IPS DF 6.9 (cell line): ENCODE results near the gene HLA-DOA.

Experiments used
- DNase-seq: peaks from one replicate; pipeline ENCODE4 v3.0.0-alpha.2; 2013; ENCODE audit warnings: low read depth, low spot score
- H3K27ac ChIP-seq: one replicate; pipeline ENCODE4 v1.5.1; 2013; ENCODE audit warnings: low read length, control low read depth
- H3K27me3 ChIP-seq: 2 replicates; pipeline ENCODE4 v1.6.1; 2013; ENCODE audit warnings: mild to moderate bottlenecking, low read length; ENCODE audit not compliant: control insufficient read depth, insufficient read depth
- H3K36me3 ChIP-seq: 2 replicates; pipeline ENCODE4 v1.6.1; 2013; ENCODE audit warnings: low read length; ENCODE audit not compliant: control insufficient read depth, insufficient read depth
- H3K4me1 ChIP-seq: 2 replicates; pipeline ENCODE4 v1.6.1; 2013; ENCODE audit warnings: low read length; ENCODE audit not compliant: control insufficient read depth, insufficient read depth
- H3K4me3 ChIP-seq: 2 replicates; pipeline ENCODE4 v1.5.1; 2013; ENCODE audit warnings: mild to moderate bottlenecking, low read length
- H3K9me3 ChIP-seq: 2 replicates; pipeline ENCODE4 v1.6.1; 2013; ENCODE audit warnings: low read length, inconsistent platforms; ENCODE audit not compliant: control insufficient read depth, insufficient read depth
- WGBS: extraction: QIAGEN DNeasy Blood & Tissue Kit; methylation state at CpG from one replicate; pipeline ENCODE4 v1.1.7; 2013; ENCODE audit warnings: mixed read lengths, missing lambda C conversion rate; ENCODE audit not compliant: insufficient read length, insufficient coverage; 5-methylcytosine and 5-hydroxymethylcytosine counted together

The HLA-DOA gene

GRCh38 chr6:33017018-33017417 is 7.6 kb upstream of the HLA-DOA start:
- Histone ChIP-seq H3K36me3 (no peaks in the 10 kb centered on the region), H3K27ac (no peak overlapping the region), H3K27me3 (no peaks in the 10 kb centered on the region), H3K9me3 (no peaks in the 10 kb centered on the region), H3K4me3 (no peak overlapping the region), H3K4me1 (peaks cover 1% of the 10 kb centered on the region)
- no peak for DNase-seq
- WGBS = no CpG with 5 or more reads among the region's 4 CpGs

- H3K4me3 ChIP-seq = no peak overlapping the region
- H3K36me3 ChIP-seq = no peaks in the 10 kb centered on the region
- WGBS = 100% methylated on average over 1 of the region's 11 CpGs
- H3K27me3 ChIP-seq = no peaks in the 10 kb centered on the region
- no peak for DNase-seq
- no peaks in the 10 kb centered on the region for H3K9me3 ChIP-seq
- H3K4me1 ChIP-seq = peaks cover 1% of the 10 kb centered on the region; the same call in 1 of the 2 replicates
- no peak overlapping the region for H3K27ac ChIP-seq
Observed at GRCh38 chr6:33015798-33016197, 6.4 kb upstream of the HLA-DOA start.

- no peaks in the 10 kb centered on the region for H3K9me3 ChIP-seq
- peaks cover 2% of the 10 kb centered on the region; the same call in 1 of the 2 replicates for H3K4me1 ChIP-seq
- no peaks in the 10 kb centered on the region for H3K36me3 ChIP-seq
- peak; percentile 68 for DNase-seq
- no CpG with 5 or more reads among the region's 6 CpGs for WGBS
- H3K4me3 ChIP-seq = no peak overlapping the region
- H3K27me3 ChIP-seq = no peaks in the 10 kb centered on the region
- no peak overlapping the region for H3K27ac ChIP-seq
Observed at GRCh38 chr6:33014841-33015634, 5.6 kb upstream of the HLA-DOA start.

- H3K27me3 ChIP-seq = no peaks in the 10 kb centered on the region
- H3K4me3 ChIP-seq = no peak overlapping the region
- no peak overlapping the region for H3K27ac ChIP-seq
- no peaks in the 10 kb centered on the region for H3K9me3 ChIP-seq
- WGBS = no CpG with 5 or more reads among the region's 4 CpGs
- DNase-seq = no peak
- peaks cover 1% of the 10 kb centered on the region; the same call in 1 of the 2 replicates for H3K4me1 ChIP-seq
- no peaks in the 10 kb centered on the region for H3K36me3 ChIP-seq
Observed at GRCh38 chr6:33013608-33014007, 4.2 kb upstream of the HLA-DOA start.

GRCh38 chr6:33010356-33010755 is 965 bp upstream of the HLA-DOA start:
- Histone ChIP-seq H3K9me3 (no peaks in the 10 kb centered on the region), H3K4me1 (peaks cover 1% of the 10 kb centered on the region; the same call in 1 of the 2 replicates), H3K27ac (no peak overlapping the region), H3K27me3 (no peaks in the 10 kb centered on the region), H3K36me3 (no peaks in the 10 kb centered on the region), H3K4me3 (no peak overlapping the region)
- no peak for DNase-seq
- WGBS = no CpG with 5 or more reads among the region's 7 CpGs

GRCh38 chr6:33007831-33008400 is 1.5 kb downstream of the HLA-DOA start:
- no peaks in the 10 kb centered on the region for H3K27me3 ChIP-seq
- WGBS = no CpG with 5 or more reads among the region's 26 CpGs

GRCh38 chr6:33004940-33005339 is 4.5 kb downstream of the HLA-DOA start:
- DNase-seq = no peak
- Histone ChIP-seq H3K27me3 (no peaks in the 10 kb centered on the region), H3K27ac (no peak overlapping the region), H3K4me1 (no peaks in the 10 kb centered on the region), H3K4me3 (no peak overlapping the region), H3K9me3 (no peaks in the 10 kb centered on the region), H3K36me3 (no peaks in the 10 kb centered on the region)
- no CpG with 5 or more reads among the region's 6 CpGs for WGBS

More at GRCh38 chr6:33007831-33008400, 1.5 kb downstream of the HLA-DOA start:
- peaks cover 1% of the 10 kb centered on the region; the same call in 1 of the 2 replicates for H3K4me1 ChIP-seq
- DNase-seq = no peak
- no peaks in the 10 kb centered on the region for H3K9me3 ChIP-seq
- H3K4me3 ChIP-seq = no peak overlapping the region
- H3K27ac ChIP-seq = no peak overlapping the region
- no peaks in the 10 kb centered on the region for H3K36me3 ChIP-seq

GRCh38 chr6:33001685-33002084 is 7.7 kb downstream of the HLA-DOA start:
- Histone ChIP-seq H3K36me3 (no peaks in the 10 kb centered on the region), H3K9me3 (no peaks in the 10 kb centered on the region), H3K4me1 (no peaks in the 10 kb centered on the region), H3K27ac (no peak overlapping the region), H3K27me3 (no peaks in the 10 kb centered on the region), H3K4me3 (no peak overlapping the region)
- no CpG with 5 or more reads among the region's 4 CpGs for WGBS
- no peak for DNase-seq

- no peak overlapping the region for H3K27ac ChIP-seq
- no peaks in the 10 kb centered on the region for H3K9me3 ChIP-seq
- no peaks in the 10 kb centered on the region for H3K4me1 ChIP-seq
- DNase-seq = peak; percentile 57
- no CpG with 5 or more reads among the region's 8 CpGs for WGBS
- no peaks in the 10 kb centered on the region for H3K36me3 ChIP-seq
- no peak overlapping the region for H3K4me3 ChIP-seq
- no peaks in the 10 kb centered on the region for H3K27me3 ChIP-seq
Observed at GRCh38 chr6:33000055-33000454, 9.3 kb downstream of the HLA-DOA start.

GRCh38 chr6:32995448-32995847 is 13.9 kb downstream of the HLA-DOA start:
- no peaks in the 10 kb centered on the region for H3K9me3 ChIP-seq
- no peaks in the 10 kb centered on the region for H3K27me3 ChIP-seq
- no peak for DNase-seq
- no peaks in the 10 kb centered on the region for H3K4me1 ChIP-seq
- H3K4me3 ChIP-seq = no peak overlapping the region
- no peaks in the 10 kb centered on the region for H3K36me3 ChIP-seq
- no CpG with 5 or more reads among the region's 2 CpGs for WGBS
- H3K27ac ChIP-seq = no peak overlapping the region
